SJSA1 (cell line): ENCODE measurements around the gene CSTF3. TPM values are rescaled to one million over a fixed set of nuclear protein-coding genes. Genes with fewer than 3 reads are reported as not detected.
A peak's percentile ranks its signal among the peaks of the same experiment; 100 is the strongest.

Experiments used
- DNase-seq, 2 experiments: peaks; one replicate each; pipeline ENCODE4 v3.0.0-alpha.2; 2015 to 2020; ENCODE audit warnings: low spot score in 2 of 2, low read depth in 1 of 2
- H3K27ac ChIP-seq: fragments of 250-450 bp; sonication (Bioruptor Pico); 2 replicates; pipeline ENCODE4 v1.5.1; 2020; ENCODE audit warnings: mild to moderate bottlenecking, moderate library complexity
- H3K27me3 ChIP-seq: fragments of 250-450 bp; sonication (Bioruptor Pico); replicated peaks from 2 replicates; pipeline ENCODE4 v1.5.1; 2020; ENCODE audit warnings: mild to moderate bottlenecking, moderate library complexity
- H3K36me3 ChIP-seq: fragments of 250-450 bp; sonication (Bioruptor Pico); 2 replicates; pipeline ENCODE4 v1.5.1; 2020; ENCODE audit warnings: mild to moderate bottlenecking
- H3K4me1 ChIP-seq: fragments of 250-450 bp; sonication (Bioruptor Pico); replicated peaks from 2 replicates; pipeline ENCODE4 v1.6.1; 2021; ENCODE audit warnings: mild to moderate bottlenecking
- H3K4me3 ChIP-seq: fragments of 250-450 bp; sonication (Bioruptor Pico); 2 replicates; pipeline ENCODE4 v1.5.1; 2020; ENCODE audit warnings: mild to moderate bottlenecking
- H3K9me3 ChIP-seq: fragments of 250-450 bp; sonication (Bioruptor Pico); replicated peaks from 2 replicates; pipeline ENCODE4 v1.5.1; 2020; ENCODE audit warnings: mild to moderate bottlenecking
- total RNA-seq: library from RNA; depleted of rRNA; stranded (reverse); fragments of >200 nt; shearing (Covaris generic); gene quantifications from 2 replicates; pipeline ENCODE4 v1.2.3, GENCODE V29; 2014

CSTF3 gene
- total RNA-seq, 1 experiment from 2014 or later, result 26.5 TPM

- no peak overlapping the region for H3K27ac ChIP-seq
- H3K36me3 ChIP-seq, result peaks cover 41% of the 10 kb centered on the region
- H3K9me3 ChIP-seq, result no peaks in the 10 kb centered on the region
- no peaks in the 10 kb centered on the region for H3K4me1 ChIP-seq
- DNase-seq, result no peak
- H3K27me3 ChIP-seq, result no peaks in the 10 kb centered on the region
- no peak overlapping the region for H3K4me3 ChIP-seq
These were observed 67.1 kb downstream of the CSTF3 start for GRCh38 chr11:33094157-33094556.

DNA sequence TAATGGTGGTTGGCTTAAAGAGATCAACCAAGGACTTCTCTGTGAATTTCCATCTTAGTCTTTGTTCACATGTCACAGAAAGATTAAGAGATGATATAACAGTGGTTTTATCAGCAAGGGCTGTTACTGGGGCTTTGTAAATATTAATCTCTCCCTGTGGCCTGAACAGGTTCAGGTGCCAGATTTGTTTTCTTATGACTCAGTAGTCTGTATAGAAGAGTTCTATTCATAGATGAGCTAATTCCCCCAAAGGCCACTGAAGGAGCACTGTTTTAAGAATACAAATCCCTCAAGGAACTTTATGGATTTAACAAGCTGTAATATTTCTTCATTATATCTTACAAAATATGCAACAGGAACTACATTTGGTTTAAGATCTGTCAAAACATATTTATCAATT is 71.5 kb downstream of the CSTF3 start:
- peaks cover 34% of the 10 kb centered on the region for H3K36me3 ChIP-seq
- no peak for DNase-seq
- no peak overlapping the region for H3K4me3 ChIP-seq
- H3K9me3 ChIP-seq, result no peaks in the 10 kb centered on the region; the same call in 1 of the 2 replicates
- H3K27ac ChIP-seq, result no peak overlapping the region
- H3K27me3 ChIP-seq, result no peaks in the 10 kb centered on the region
- no peaks in the 10 kb centered on the region for H3K4me1 ChIP-seq

- H3K27me3 ChIP-seq, result no peaks in the 10 kb centered on the region
- no peaks in the 10 kb centered on the region; the same call in 1 of the 2 replicates for H3K9me3 ChIP-seq
These were observed 75.3 kb downstream of the CSTF3 start for GRCh38 chr11:33086017-33086416.

DNA sequence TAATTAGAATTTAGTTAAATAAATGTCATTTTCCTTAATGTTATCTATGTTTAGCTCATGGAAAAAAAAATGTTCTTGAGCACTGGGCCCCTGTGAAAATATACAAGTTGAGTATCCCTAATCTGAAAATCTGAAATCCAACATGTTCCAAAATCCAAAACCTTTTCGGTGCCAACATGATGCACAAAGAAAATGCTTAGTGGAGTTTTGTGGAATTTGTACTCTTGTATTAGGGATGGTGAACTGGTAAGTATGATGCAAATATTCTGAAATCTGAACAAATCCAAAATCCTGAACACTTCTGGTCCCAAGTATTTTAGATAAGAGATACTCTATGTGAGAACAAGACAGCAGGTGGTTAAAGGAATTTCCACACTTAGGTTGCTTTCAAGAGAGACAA is 77.4 kb downstream of the CSTF3 start:
- H3K4me1 ChIP-seq, result no peaks in the 10 kb centered on the region
- no peak for DNase-seq
- H3K27ac ChIP-seq, result no peak overlapping the region
- H3K9me3 ChIP-seq, result no peaks in the 10 kb centered on the region; the same call in 1 of the 2 replicates
- H3K27me3 ChIP-seq, result no peaks in the 10 kb centered on the region
- H3K36me3 ChIP-seq, result peaks cover 69% of the 10 kb centered on the region
- H3K4me3 ChIP-seq, result no peak overlapping the region

More at GRCh38 chr11:33086017-33086416, 75.3 kb downstream of the CSTF3 start:
- no peak overlapping the region for H3K4me3 ChIP-seq
- H3K4me1 ChIP-seq, result no peaks in the 10 kb centered on the region
- H3K36me3 ChIP-seq, result peaks cover 61% of the 10 kb centered on the region
- DNase-seq, result no peak
- H3K27ac ChIP-seq, result no peak overlapping the region

- no peaks in the 10 kb centered on the region for H3K9me3 ChIP-seq
These were observed 88.8 kb downstream of the CSTF3 start for GRCh38 chr11:33072465-33072864.

DNA sequence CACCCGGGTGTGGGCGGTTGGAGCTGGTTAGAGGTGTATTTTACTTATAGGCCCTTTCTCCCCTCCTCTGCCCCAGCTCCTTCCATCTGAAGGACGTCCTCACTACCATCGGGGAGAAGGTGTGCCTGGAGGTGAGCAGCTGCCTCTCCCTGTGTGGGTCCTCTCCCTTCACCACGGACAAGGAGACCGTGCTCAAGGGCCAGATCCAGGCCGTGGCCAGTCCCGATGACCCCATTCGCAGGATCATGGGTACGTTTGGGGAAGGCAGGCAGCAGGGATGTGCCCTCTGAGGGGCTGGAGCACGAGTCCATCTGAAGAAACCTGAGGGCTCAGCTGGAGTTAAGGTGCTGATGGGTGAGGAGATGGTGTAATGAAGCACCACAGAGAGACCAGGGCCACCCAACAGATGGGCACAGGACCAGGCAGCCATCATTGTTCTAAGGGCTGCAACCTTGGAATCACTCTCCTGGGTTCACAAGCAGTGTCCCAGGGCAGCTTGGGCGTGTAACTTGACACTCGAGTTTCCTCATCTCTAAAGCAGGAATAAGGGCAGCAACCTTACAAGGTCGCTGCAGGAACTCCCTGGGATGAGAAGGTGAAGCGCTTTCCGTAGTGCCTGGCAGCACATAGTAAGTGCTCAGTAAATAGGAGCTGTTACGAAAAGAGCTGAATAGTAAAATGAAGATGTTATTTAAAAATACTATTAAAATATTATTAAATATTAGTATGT is 92.5 kb downstream of the CSTF3 start:
- Histone ChIP-seq H3K36me3 (peaks cover 69% of the 10 kb centered on the region), H3K9me3 (no peaks in the 10 kb centered on the region)

More at GRCh38 chr11:33072465-33072864, 88.8 kb downstream of the CSTF3 start:
- Histone ChIP-seq H3K4me3 (no peak overlapping the region), H3K27me3 (no peaks in the 10 kb centered on the region), H3K36me3 (peaks cover 75% of the 10 kb centered on the region), H3K27ac (no peak overlapping the region), H3K4me1 (no peaks in the 10 kb centered on the region)
- no peak for DNase-seq

GRCh38 chr11:33067294-33067693 is 94.0 kb downstream of the CSTF3 start:
- Histone ChIP-seq H3K36me3 (peaks cover 67% of the 10 kb centered on the region), H3K27me3 (no peaks in the 10 kb centered on the region), H3K27ac (no peak overlapping the region), H3K9me3 (no peaks in the 10 kb centered on the region), H3K4me3 (no peak overlapping the region), H3K4me1 (no peaks in the 10 kb centered on the region)
- DNase-seq, result no peak

More for the DNA sequence above, 92.5 kb downstream of the CSTF3 start:
- Histone ChIP-seq H3K27ac (no peak overlapping the region), H3K4me1 (no peaks in the 10 kb centered on the region), H3K27me3 (no peaks in the 10 kb centered on the region), H3K4me3 (no peak overlapping the region)
- DNase-seq, result no peak

DNA sequence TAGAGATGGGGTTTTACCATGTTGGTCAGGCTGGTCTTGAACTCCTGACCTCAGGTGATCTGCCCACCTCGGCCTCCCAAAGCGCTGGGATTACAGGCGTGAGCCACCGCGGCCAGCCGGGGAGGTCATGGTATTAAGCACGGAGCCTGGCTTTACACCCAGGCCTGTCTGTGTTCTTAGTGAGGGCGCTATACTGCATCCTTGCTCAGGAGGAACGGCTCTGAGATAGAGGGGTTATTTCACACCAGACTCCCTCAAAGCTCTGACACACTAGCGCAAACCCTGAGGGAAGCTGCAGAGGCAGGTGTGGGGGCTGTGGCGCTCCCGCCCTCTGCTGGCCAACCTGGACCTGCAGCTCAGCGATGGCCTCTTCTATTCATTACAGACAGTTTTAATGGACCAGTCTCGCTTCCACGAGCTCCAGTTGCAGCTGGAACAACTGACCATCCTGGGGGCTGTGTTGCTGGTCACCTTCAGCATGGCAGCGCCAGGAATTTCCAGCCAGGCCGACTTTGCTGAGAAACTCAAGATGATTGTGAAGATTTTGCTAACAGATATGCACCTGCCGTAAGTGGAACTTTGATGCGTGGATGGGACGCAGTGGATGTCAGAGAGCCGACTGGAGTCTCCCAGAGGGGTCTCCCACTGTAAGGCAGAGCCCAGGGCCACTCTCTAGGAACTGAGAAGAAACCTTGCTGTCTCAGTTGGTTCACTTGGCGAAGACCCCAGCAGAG is 95.7 kb downstream of the CSTF3 start:
- peak; percentile 42 to 70 for DNase-seq

GRCh38 chr11:33064866-33065265 is 96.4 kb downstream of the CSTF3 start:
- no peaks in the 10 kb centered on the region for H3K27me3 ChIP-seq
- no peak for DNase-seq
- H3K4me3 ChIP-seq, result no peak overlapping the region
- no peaks in the 10 kb centered on the region for H3K9me3 ChIP-seq
- no peak overlapping the region for H3K27ac ChIP-seq
- H3K4me1 ChIP-seq, result peaks cover 9% of the 10 kb centered on the region
- peaks cover 68% of the 10 kb centered on the region for H3K36me3 ChIP-seq

More for the DNA sequence above, 95.7 kb downstream of the CSTF3 start:
- H3K27me3 ChIP-seq, result no peaks in the 10 kb centered on the region
- H3K4me3 ChIP-seq, result no peak overlapping the region
- peaks cover 68% of the 10 kb centered on the region for H3K36me3 ChIP-seq
- no peaks in the 10 kb centered on the region for H3K9me3 ChIP-seq
- H3K4me1 ChIP-seq, result peaks cover 9% of the 10 kb centered on the region
- H3K27ac ChIP-seq, result no peak overlapping the region

DNA sequence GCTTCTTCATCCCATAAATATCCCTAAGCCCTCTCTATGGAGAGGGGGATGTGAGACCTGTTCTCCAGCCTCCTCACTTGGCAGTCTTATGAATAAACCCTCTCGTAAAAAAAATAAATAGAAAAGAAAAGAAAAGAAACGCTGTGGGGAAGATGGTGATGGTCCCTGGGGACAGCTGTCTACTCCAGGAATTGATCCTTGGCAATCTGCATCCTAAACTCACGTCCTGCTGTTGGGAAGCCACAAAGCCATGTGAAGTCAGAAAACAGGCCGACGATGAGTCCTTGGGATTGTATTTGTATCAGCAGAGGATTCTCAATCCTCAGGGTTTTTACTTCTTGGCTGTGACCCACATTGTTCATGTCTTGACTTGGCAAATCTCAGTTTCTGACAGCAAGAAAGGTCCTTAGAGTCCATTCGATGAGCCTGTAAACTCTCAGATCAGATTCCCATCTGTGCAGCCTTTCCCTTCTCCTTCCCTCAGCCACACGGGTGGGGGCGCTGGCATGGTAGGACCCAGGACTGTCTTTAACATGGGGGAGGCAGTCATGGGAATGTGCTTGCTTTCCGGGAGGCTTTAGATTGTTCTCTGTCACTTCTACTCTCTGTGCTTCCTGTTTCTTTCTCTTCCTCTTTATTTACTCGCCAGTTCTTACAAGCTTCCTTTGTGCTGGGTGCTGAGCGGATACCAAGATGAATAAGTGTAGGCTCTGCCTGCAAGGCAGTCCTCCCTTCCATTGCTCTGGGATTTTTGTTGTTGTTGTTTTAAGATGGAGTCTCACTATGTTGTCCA is 97.1 kb downstream of the CSTF3 start:
- Histone ChIP-seq H3K4me3 (no peak overlapping the region), H3K9me3 (no peaks in the 10 kb centered on the region), H3K27ac (no peak overlapping the region), H3K36me3 (peaks cover 69% of the 10 kb centered on the region), H3K27me3 (no peaks in the 10 kb centered on the region), H3K4me1 (peaks cover 9% of the 10 kb centered on the region)
- DNase-seq, result no peak

DNA sequence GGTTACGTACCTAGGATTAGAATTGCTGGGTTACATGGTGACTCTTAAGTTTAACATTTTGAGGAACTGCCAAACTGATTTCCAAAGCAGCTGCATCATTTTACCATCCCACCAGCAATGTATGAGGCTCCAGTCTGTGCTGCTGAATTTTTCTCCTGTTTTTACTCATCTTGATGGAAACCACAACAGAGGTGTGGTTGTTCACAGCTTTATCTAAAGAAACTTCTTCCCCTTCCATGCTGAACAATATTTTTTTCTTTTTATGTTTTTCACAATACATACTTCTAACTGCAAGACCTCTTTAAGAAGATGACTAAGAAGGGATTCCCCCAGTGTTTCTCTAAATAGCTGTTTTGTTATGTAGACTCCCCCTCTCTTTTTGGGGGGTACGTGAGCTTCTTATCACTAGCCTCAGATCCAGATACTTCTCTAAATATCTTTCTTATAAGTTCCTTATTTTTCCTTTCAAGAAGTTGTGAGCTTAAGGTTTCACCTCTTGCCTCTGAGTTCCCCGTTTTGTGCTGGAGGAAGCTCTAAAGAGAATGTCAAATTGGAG is 97.9 kb downstream of the CSTF3 start:
- no peaks in the 10 kb centered on the region for H3K27me3 ChIP-seq

DNA sequence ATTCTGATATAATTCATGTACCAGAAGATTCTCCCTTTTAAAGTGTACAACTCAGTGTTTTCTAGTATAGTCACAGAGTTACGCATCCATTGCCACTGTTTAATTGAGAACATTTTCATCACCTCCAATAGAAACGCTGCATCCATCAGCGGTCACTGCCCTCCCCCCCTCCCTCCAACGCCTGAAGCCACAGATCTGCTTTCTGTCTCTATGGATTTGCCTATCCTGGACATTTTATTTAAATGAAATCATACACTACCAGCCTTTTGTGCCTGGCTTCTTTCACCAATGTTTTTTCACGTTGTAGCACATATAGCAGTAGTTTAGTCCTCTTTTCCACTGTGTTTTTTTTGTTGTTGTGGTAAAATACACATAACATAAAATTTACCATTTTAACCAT is 99.1 kb downstream of the CSTF3 start:
- Histone ChIP-seq H3K4me1 (peaks cover 9% of the 10 kb centered on the region), H3K27me3 (no peaks in the 10 kb centered on the region), H3K36me3 (peaks cover 70% of the 10 kb centered on the region), H3K4me3 (no peak overlapping the region), H3K27ac (no peak overlapping the region), H3K9me3 (no peaks in the 10 kb centered on the region)
- no peak for DNase-seq

More for the DNA sequence above, 97.9 kb downstream of the CSTF3 start:
- Histone ChIP-seq H3K4me3 (no peak overlapping the region), H3K27ac (no peak overlapping the region), H3K36me3 (peaks cover 71% of the 10 kb centered on the region), H3K9me3 (no peaks in the 10 kb centered on the region), H3K4me1 (peaks cover 9% of the 10 kb centered on the region)
- DNase-seq, result no peak

- Histone ChIP-seq H3K27me3 (no peaks in the 10 kb centered on the region), H3K4me1 (peaks cover 9% of the 10 kb centered on the region), H3K36me3 (peaks cover 54% of the 10 kb centered on the region), H3K27ac (no peak overlapping the region), H3K4me3 (no peak overlapping the region), H3K9me3 (no peaks in the 10 kb centered on the region)
- DNase-seq, result no peak
These were observed 101.0 kb downstream of the CSTF3 start for GRCh38 chr11:33060271-33060670.
